GM18868 (cell line): ENCODE results near the gene CEACAM8.
"Not testable (repeated sequence)": the region's sequence is repeated elsewhere in the genome, so short reads cannot be mapped to it uniquely, and the experiment has no call there.

Source experiments
- ATAC-seq: cut with Tn5 transposase; IDR thresholded peaks from one replicate; pipeline ENCODE4 v1.9.1; 2021; ENCODE audit warnings: mild to moderate bottlenecking, moderate library complexity; ENCODE audit not compliant: unreplicated experiment

Gene CEACAM8

DNA sequence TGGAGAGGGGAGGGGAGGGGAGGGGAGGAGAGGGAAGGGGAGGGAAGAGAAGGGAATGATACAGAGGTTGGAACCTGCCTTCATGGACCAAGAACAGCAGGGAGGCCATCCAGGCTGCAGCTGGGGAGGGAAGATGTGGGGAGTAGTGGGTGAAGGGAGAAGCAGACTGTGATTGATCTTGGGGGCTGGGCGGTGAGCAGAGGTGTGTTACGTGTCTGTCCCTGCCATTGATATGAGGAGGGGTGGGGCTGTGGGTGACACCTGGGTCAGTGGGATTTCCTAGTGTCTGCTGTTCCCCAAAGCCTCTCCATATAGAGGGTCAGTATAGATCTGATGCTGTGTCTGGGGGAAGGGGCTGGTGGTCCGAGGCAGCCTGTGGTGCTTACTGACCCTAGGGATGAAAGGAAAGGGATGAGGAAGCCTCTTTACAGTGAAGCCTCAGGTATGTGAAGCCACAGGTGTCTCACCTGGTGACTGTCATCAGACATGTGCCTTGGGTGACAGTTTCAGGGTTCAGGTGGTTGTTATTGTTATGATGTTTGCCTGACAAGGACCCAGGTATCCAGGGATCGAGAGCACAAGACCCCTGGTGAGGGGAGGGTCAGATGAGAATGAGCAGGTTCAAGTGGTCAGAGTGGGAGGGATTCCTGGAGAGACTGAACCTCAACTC lies 47.8 kb downstream of the CEACAM8 start:
- no peak for ATAC-seq

DNA sequence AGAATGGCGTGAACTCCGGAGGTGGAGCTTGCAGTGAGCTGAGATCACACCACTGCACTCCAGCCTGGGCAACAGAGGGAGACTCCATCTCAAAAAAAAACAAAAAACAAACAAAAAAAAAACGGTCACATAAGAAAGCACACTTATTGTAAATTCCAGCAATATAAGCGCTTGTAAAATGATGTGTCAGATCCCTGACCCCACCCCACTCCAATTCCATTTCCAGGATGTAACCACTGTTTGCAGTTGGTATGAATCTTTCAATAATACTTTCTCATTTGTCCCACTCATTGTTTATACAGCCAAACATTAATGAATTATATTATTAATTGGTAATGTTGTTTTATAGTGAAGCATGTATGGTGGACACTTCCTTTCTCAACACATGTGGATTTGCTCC lies 50.6 kb downstream of the CEACAM8 start:
- ATAC-seq, result no peak

GRCh38 chr19:42542791-42543190 lies 51.9 kb downstream of the CEACAM8 start:
- no peak for ATAC-seq

- ATAC-seq, result no peak
Measured at GRCh38 chr19:42540071-42540553, 54.6 kb downstream of the CEACAM8 start.

GRCh38 chr19:42538841-42539709 lies 55.6 kb downstream of the CEACAM8 start:
- ATAC-seq, result no peak

- not testable (repeated sequence) for ATAC-seq
Measured at GRCh38 chr19:42535276-42535675, 59.4 kb downstream of the CEACAM8 start.

DNA sequence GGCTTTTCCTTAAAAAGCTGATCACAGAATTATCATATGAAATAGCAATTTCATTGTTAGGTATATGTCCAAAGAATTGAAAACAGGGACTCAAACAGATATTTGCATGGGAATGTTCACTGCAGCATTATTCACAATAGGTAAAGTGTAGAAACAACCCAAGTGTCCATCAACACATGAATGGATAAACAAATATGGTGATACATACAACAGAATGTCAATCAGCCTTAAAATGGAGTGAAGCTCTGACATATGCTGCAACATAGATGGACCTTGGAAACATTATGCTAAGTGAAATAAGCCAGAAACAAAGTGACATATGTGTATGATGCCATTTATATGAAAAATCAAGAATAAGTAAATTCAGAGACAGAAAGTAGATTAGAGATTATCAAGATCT lies 60.3 kb downstream of the CEACAM8 start:
- no peak for ATAC-seq

- ATAC-seq, result no peak
Measured at GRCh38 chr19:42532891-42533290, 61.8 kb downstream of the CEACAM8 start.

DNA sequence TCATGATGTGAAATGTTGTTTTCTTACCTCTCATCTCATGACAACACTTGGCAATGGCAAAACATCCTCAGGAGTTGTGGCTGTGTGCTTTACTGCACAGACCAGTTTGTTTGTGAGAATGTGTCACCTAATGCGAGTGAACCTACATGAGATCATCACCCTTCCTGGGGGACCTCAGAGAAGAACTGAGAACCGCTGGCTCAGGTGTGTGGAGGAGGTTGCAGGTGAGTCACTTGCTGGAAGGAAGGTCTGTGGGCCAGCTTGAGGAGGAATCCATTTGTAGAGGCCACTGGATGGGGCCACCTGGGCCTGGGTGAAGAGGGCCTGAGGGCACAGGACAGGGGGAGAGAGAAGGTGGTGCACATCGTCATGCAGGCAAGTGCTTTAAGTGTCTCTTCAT lies 63.4 kb downstream of the CEACAM8 start:
- ATAC-seq, result no peak
